ENCODE results near the gene LHFPL3. TPM values are rescaled to one million over a fixed set of nuclear protein-coding genes. Genes with fewer than 3 reads are reported as not detected.

Gene LHFPL3
- total RNA-seq, 2 experiments from 2014 or later = not detected

DNA sequence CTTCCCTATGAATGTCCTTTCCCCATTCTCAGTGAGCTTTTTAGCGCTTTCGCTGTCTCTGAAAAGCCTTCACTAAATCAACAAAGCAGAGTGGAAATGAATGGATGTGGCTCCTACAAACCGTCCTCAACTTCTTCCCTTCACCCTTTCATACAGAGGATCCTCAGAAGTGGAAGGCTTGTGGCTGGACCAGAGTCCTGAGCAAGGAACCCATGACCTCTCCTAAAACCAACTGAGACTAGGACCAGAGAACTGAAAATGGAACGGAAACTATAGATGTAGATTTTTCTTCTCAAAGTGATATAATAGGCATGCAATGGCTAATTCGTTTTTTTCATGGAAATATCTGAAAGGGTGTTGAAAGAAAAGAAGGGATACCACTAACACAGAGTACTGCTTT, 122.5 kb downstream of the LHFPL3 start:
- H3K27ac Mint-ChIP-seq = no peak overlapping the region
- H3K4me1 Mint-ChIP-seq = no peaks in the 10 kb centered on the region
- H3K36me3 Mint-ChIP-seq (ENCODE audit: low read depth) = no peaks in the 10 kb centered on the region
- H3K9me3 Mint-ChIP-seq = no peaks in the 10 kb centered on the region
- DNase-seq = no peak
- ChIA-PET POLR2A (no interaction called here), CTCF (no interaction called here)
- no peaks in the 10 kb centered on the region for H3K27me3 Mint-ChIP-seq
- H3K4me3 Mint-ChIP-seq = no peak overlapping the region

DNA sequence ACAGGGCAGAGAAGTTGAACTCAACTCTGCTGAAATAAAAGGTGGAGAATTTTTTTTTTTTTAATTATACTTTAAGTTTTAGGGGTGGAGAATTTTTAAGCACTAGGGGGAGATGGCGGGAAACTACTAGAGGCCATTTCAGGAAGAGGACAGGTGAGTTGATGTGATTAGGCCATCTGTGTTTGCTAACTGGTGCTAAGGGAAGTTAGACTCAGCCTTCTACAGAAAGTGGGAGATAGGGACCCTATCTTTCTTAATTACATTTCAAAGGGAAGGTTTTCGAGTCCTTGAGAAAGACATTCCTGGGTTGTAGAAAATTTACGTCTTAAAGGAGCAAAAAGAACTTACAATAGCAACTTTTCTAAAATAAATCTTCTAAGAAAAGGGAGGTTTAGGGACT, 124.8 kb downstream of the LHFPL3 start:
- CTCF ChIA-PET = no interaction called here
- Mint-ChIP-seq H3K4me1 (no peaks in the 10 kb centered on the region), H3K27ac (no peak overlapping the region), H3K27me3 (no peaks in the 10 kb centered on the region), H3K4me3 (no peak overlapping the region), H3K36me3 (ENCODE audit: low read depth) (no peaks in the 10 kb centered on the region), H3K9me3 (no peaks in the 10 kb centered on the region)
- POLR2A ChIA-PET = no interaction called here
- no peak for DNase-seq

DNA sequence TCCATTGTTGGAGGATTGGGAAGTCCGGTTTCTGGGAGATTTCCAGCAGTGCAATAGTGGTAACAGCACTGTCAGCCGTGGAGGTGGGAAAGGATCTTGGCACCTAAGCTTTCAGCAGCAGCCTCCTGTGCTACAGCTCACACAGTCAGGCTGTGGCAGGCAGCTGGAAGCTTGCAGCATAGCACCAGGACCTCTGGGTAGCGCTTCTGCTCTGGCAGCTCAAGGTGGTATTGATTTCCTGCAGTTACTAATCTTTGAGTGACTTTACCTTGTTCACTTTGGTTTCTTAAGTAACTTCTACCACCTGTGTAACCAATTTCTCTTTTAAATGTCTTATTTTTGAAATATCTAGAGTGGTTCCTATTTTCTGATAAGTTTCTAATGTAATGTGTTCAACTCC, 130.5 kb downstream of the LHFPL3 start:
- Mint-ChIP-seq H3K27me3 (no peaks in the 10 kb centered on the region), H3K36me3 (ENCODE audit: low read depth) (no peaks in the 10 kb centered on the region), H3K4me3 (no peak overlapping the region), H3K9me3 (peaks cover 4% of the 10 kb centered on the region), H3K27ac (no peak overlapping the region), H3K4me1 (no peaks in the 10 kb centered on the region)
- DNase-seq = no peak
- POLR2A ChIA-PET = no interaction called here
- CTCF ChIA-PET = interaction anchor here (0.6 kb wide), 1 partner anchor 361 kb away, joined by 4 read pairs; no protein-coding TSS in a partner anchor

GRCh38 chr7:104469166-104469820, 140.9 kb downstream of the LHFPL3 start:
- DNase-seq = no peak
- ChIA-PET POLR2A (no interaction called here), CTCF (no interaction called here)
- no peaks in the 10 kb centered on the region for H3K4me1 Mint-ChIP-seq
- no peak overlapping the region for H3K27ac Mint-ChIP-seq
- no peak overlapping the region for H3K4me3 Mint-ChIP-seq
- H3K27me3 Mint-ChIP-seq = no peaks in the 10 kb centered on the region
- H3K36me3 Mint-ChIP-seq (ENCODE audit: low read depth) = no peaks in the 10 kb centered on the region
- peaks cover 2% of the 10 kb centered on the region for H3K9me3 Mint-ChIP-seq

GRCh38 chr7:104480529-104480928, 152.1 kb downstream of the LHFPL3 start:
- CTCF ChIA-PET = no interaction called here
- Mint-ChIP-seq H3K36me3 (ENCODE audit: low read depth) (no peaks in the 10 kb centered on the region), H3K4me1 (no peaks in the 10 kb centered on the region), H3K27ac (no peak overlapping the region), H3K4me3 (no peak overlapping the region), H3K9me3 (no peaks in the 10 kb centered on the region), H3K27me3 (no peaks in the 10 kb centered on the region)
- POLR2A ChIA-PET = no interaction called here
- DNase-seq = no peak

DNA sequence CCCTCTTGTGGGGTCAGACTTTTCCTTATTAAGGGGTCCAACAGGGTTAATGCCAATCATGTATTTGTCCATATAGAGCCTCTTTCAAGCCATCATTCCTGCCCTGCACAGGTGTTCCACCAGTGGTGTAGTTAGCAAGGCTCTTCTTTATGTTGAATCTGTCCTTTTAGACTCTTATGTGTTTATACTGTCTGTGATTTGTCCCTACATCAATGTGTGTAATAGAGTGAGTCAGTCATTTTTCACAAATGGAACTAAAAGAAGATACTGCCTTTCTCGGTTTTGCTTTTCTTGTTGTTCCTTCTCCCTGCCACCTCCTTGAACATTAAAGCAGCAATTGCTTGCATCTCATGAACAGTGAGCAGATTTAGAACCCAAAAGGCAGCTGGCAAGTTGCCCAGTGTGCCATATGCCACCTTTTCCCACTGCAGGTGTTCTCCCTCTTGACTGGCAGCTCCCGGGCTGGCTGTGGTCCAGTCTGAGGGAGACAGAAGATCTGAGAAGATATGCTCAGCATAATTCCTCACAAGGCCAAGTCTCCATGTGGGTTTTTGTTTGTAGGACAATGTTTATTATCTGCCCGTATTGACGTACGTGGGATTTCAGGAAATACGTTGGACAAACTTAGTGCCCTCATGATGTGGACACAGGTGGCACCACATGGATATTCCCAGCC, 154.1 kb downstream of the LHFPL3 start:
- POLR2A ChIA-PET = no interaction called here
- H3K27ac Mint-ChIP-seq = no peak overlapping the region
- DNase-seq = no peak
- no peaks in the 10 kb centered on the region for H3K4me1 Mint-ChIP-seq
- no peaks in the 10 kb centered on the region for H3K36me3 Mint-ChIP-seq (ENCODE audit: low read depth)
- CTCF ChIA-PET = no interaction called here
- no peak overlapping the region for H3K4me3 Mint-ChIP-seq
- H3K27me3 Mint-ChIP-seq = peaks cover 3% of the 10 kb centered on the region
- no peaks in the 10 kb centered on the region for H3K9me3 Mint-ChIP-seq

DNA sequence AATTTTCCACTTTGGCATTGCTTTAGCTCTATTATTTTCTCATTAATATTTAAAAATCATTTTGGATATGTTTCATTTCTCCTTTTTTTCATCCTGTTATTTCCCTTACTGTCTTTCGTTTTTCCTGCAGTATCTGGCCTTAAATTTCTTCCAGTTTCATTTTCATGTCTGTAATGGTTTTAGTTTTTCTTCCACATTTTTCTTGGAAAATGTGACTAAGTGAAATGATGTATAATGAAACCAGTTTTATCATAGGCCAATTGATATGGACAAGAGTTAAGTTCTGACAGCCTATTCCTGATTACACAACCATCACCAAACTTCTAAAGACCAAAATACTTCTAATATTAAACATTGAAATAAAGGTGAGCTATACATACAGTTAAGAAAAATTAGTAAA, 158.5 kb downstream of the LHFPL3 start:
- H3K27ac Mint-ChIP-seq = no peak overlapping the region
- H3K4me3 Mint-ChIP-seq = no peak overlapping the region
- DNase-seq = no peak
- H3K9me3 Mint-ChIP-seq = no peaks in the 10 kb centered on the region
- ChIA-PET CTCF (no interaction called here), POLR2A (no interaction called here)
- H3K4me1 Mint-ChIP-seq = no peaks in the 10 kb centered on the region
- peaks cover 3% of the 10 kb centered on the region for H3K27me3 Mint-ChIP-seq
- no peaks in the 10 kb centered on the region for H3K36me3 Mint-ChIP-seq (ENCODE audit: low read depth)

GRCh38 chr7:104487642-104488041, 159.2 kb downstream of the LHFPL3 start:
- DNase-seq = no peak
- no peak overlapping the region for H3K4me3 Mint-ChIP-seq
- H3K4me1 Mint-ChIP-seq = no peaks in the 10 kb centered on the region
- H3K27me3 Mint-ChIP-seq = peaks cover 3% of the 10 kb centered on the region
- H3K9me3 Mint-ChIP-seq = no peaks in the 10 kb centered on the region
- no peak overlapping the region for H3K27ac Mint-ChIP-seq
- CTCF ChIA-PET = interaction anchor here (0.6 kb wide), 1 partner anchor 331 kb away, joined by 3 read pairs; no protein-coding TSS in a partner anchor
- POLR2A ChIA-PET = no interaction called here
- no peaks in the 10 kb centered on the region for H3K36me3 Mint-ChIP-seq (ENCODE audit: low read depth)

DNA sequence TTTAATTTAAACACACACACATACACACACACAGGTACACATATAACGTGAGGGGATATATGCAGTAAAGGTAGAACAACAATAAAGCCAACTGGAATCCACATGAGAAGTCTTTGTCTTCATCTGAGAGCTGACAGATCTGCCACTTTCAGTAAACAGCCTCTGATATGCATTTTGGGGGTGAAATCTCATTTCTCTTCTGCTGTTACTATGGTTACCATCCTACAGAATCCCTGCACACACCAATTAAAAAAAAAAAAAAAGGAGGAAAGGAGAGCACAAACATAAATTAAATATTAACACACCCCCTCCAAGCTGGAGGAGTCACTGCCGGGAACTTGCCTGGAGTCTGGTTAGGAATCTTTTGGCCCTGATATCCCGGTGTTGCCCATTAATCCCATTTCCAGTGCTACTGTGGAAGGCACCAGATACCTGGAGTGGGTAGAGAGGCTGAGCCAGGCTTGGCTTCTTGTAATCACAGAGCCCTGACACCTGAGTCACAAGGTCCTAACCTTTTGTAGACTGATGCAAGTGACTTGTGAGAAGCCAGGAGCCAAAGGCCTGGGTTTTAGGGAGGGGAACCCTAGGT, 169.1 kb downstream of the LHFPL3 start:
- H3K27ac Mint-ChIP-seq = no peak overlapping the region
- no peaks in the 10 kb centered on the region for H3K36me3 Mint-ChIP-seq (ENCODE audit: low read depth)
- POLR2A ChIA-PET = no interaction called here
- CTCF ChIA-PET = no interaction called here
- H3K9me3 Mint-ChIP-seq = no peaks in the 10 kb centered on the region
- no peak overlapping the region for H3K4me3 Mint-ChIP-seq
- DNase-seq = no peak
- peaks cover 2% of the 10 kb centered on the region for H3K27me3 Mint-ChIP-seq
- no peaks in the 10 kb centered on the region for H3K4me1 Mint-ChIP-seq

GRCh38 chr7:104499975-104500374, 171.6 kb downstream of the LHFPL3 start:
- H3K9me3 Mint-ChIP-seq = no peaks in the 10 kb centered on the region
- H3K4me3 Mint-ChIP-seq = no peak overlapping the region
- POLR2A ChIA-PET = no interaction called here
- DNase-seq = no peak
- no peaks in the 10 kb centered on the region for H3K4me1 Mint-ChIP-seq
- H3K36me3 Mint-ChIP-seq (ENCODE audit: low read depth) = no peaks in the 10 kb centered on the region
- CTCF ChIA-PET = no interaction called here
- no peak overlapping the region for H3K27ac Mint-ChIP-seq
- no peaks in the 10 kb centered on the region for H3K27me3 Mint-ChIP-seq

- DNase-seq = no peak
- no peaks in the 10 kb centered on the region for H3K36me3 Mint-ChIP-seq (ENCODE audit: low read depth)
- no peaks in the 10 kb centered on the region for H3K27me3 Mint-ChIP-seq
- H3K9me3 Mint-ChIP-seq = peaks cover 2% of the 10 kb centered on the region
- POLR2A ChIA-PET = no interaction called here
- no peak overlapping the region for H3K4me3 Mint-ChIP-seq
- no peak overlapping the region for H3K27ac Mint-ChIP-seq
- CTCF ChIA-PET = no interaction called here
- no peaks in the 10 kb centered on the region for H3K4me1 Mint-ChIP-seq
These were observed 181.5 kb downstream of the LHFPL3 start for GRCh38 chr7:104509874-104510273.

DNA sequence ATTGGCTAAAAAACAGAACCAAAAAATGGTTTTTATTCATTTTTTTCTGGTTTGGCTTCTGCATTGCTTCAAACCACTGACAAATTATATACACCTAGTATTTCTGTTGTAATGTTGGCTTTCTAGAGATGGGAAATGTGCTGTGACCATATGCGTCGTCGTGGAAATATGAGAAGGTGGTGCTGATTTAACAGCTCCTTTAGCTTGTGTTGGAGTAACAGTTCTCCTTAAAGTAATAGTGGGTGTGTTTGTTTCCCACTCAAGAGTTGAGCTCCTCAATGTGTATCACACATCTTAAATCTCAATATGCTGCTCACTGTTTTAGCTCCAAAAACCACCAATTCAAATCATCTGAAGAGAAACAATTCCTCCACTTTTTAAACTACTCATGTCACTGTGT, 196.4 kb downstream of the LHFPL3 start:
- Mint-ChIP-seq H3K9me3 (no peaks in the 10 kb centered on the region), H3K27ac (no peak overlapping the region), H3K4me3 (no peak overlapping the region), H3K36me3 (ENCODE audit: low read depth) (no peaks in the 10 kb centered on the region), H3K4me1 (no peaks in the 10 kb centered on the region), H3K27me3 (no peaks in the 10 kb centered on the region)
- ChIA-PET POLR2A (no interaction called here), CTCF (no interaction called here)
- no peak for DNase-seq

GRCh38 chr7:104528142-104528541, 199.7 kb downstream of the LHFPL3 start:
- no peak for DNase-seq
- CTCF ChIA-PET = no interaction called here
- Mint-ChIP-seq H3K4me3 (no peak overlapping the region), H3K4me1 (no peaks in the 10 kb centered on the region), H3K9me3 (no peaks in the 10 kb centered on the region), H3K27me3 (no peaks in the 10 kb centered on the region), H3K27ac (no peak overlapping the region), H3K36me3 (ENCODE audit: low read depth) (no peaks in the 10 kb centered on the region)
- POLR2A ChIA-PET = no interaction called here

- Mint-ChIP-seq H3K4me1 (no peaks in the 10 kb centered on the region), H3K27ac (no peak overlapping the region), H3K9me3 (no peaks in the 10 kb centered on the region), H3K27me3 (no peaks in the 10 kb centered on the region), H3K36me3 (ENCODE audit: low read depth) (no peaks in the 10 kb centered on the region), H3K4me3 (no peak overlapping the region)
- POLR2A ChIA-PET = no interaction called here
- CTCF ChIA-PET = no interaction called here
- DNase-seq = no peak
These were observed 201.2 kb downstream of the LHFPL3 start for GRCh38 chr7:104529567-104529966.

Data from activated CD4-positive, alpha-beta T cell treated with anti-CD3 and anti-CD28 coated beads, Interleukin-2, amount 10 ng/mL, durations not matched to agents 7 days and 5 days (primary cell).